H1 (cell line): ENCODE measurements around the gene MYH11. TPM values are rescaled to one million over a fixed set of nuclear protein-coding genes. Genes with fewer than 3 reads are reported as not detected.

Source experiments
- CTCF ChIA-PET: fragments of 300-600 bp; sonication (Branson Sonifier 250); formaldehyde crosslinking; loops from one replicate; lab custom pipeline; 2021; ENCODE audit not compliant: partially characterized antibody; lab: Charles Lee
- POLR2A ChIA-PET: fragments of 300-600 bp; sonication (Branson Sonifier 250); formaldehyde crosslinking; loops from one replicate; lab custom pipeline; 2021; ENCODE audit warnings: inconsistent platforms; ENCODE audit not compliant: partially characterized antibody; lab: Charles Lee
- DNase-seq, 2 experiments: peaks; one replicate each; pipeline versions ENCODE4 v3.0.0 to v3.0.0-alpha.2; 2010 to 2022; ENCODE audit warnings: low spot score in 2 of 2, low read depth in 1 of 2, mixed read lengths in 1 of 2
- FAIRE-seq: peaks from 2 replicates; lab custom pipeline; 2011; peaks lifted over from hg19 to GRCh38; lab: Jason Lieb, UNC
- H2AFZ ChIP-seq: 2 replicates; pipeline ENCODE4 v1.8.1; 2012; ENCODE audit warnings: low read length, inconsistent platforms
- H2AK5ac ChIP-seq: 2 replicates; pipeline ENCODE4 v1.6.1; 2013; ENCODE audit warnings: low read depth, low read length
- H2BK120ac ChIP-seq: replicated peaks from 2 replicates; pipeline ENCODE3; 2013; ENCODE audit warnings: low read depth, low read length, inconsistent platforms
- H2BK12ac ChIP-seq: 2 replicates; pipeline ENCODE4 v1.6.1; 2013; ENCODE audit warnings: low read depth, low read length
- H2BK15ac ChIP-seq: 2 replicates; pipeline ENCODE4 v1.6.1; 2013; ENCODE audit warnings: low read length
- H2BK20ac ChIP-seq: 2 replicates; pipeline ENCODE4 v1.6.1; 2013; ENCODE audit warnings: low read length
- H2BK5ac ChIP-seq: 2 replicates; pipeline ENCODE4 v1.6.1; 2013; ENCODE audit warnings: low read depth, low read length
- H3K14ac ChIP-seq: 2 replicates; pipeline ENCODE4 v1.6.1; 2013; ENCODE audit warnings: inconsistent platforms; ENCODE audit not compliant: insufficient read length
- H3K18ac ChIP-seq: 2 replicates; pipeline ENCODE4 v1.6.1; 2013; ENCODE audit warnings: low read length; ENCODE audit errors: extremely low read depth
- H3K23ac ChIP-seq: 2 replicates; pipeline ENCODE4 v1.6.1; 2013; ENCODE audit warnings: inconsistent platforms; ENCODE audit not compliant: insufficient read length
- H3K23me2 ChIP-seq: 2 replicates; pipeline ENCODE4 v1.6.1; 2013; ENCODE audit warnings: low read depth, low read length
- H3K27ac ChIP-seq: 2 replicates; pipeline ENCODE4 v1.6.1; 2011; ENCODE audit warnings: low read depth, low read length, inconsistent platforms
- H3K27me3 ChIP-seq, 4 experiments: replicated peaks in 1 of 4; 1 replicate in 1 of 4; 2 replicates in 3 of 4; pipeline versions ENCODE4 v1.6.1 to v1.8.1; 2011 to 2013; ENCODE audit warnings: low read length in 3 of 4, mild to moderate bottlenecking in 3 of 4, inconsistent platforms in 2 of 4, mixed read lengths in 2 of 4, moderate library complexity in 1 of 4; ENCODE audit not compliant: control insufficient read depth in 3 of 4, insufficient read depth in 3 of 4; ENCODE audit errors: extremely low read depth in 1 of 4
- H3K36me3 ChIP-seq, 4 experiments: 2 replicates each; pipeline versions ENCODE4 v1.6.1 to v1.8.1; 2011 to 2013; ENCODE audit warnings: mild to moderate bottlenecking in 4 of 4, low read length in 3 of 4, moderate library complexity in 2 of 4, control low read depth in 1 of 4, inconsistent platforms in 1 of 4; ENCODE audit not compliant: insufficient read depth in 4 of 4, control insufficient read depth in 2 of 4
- H3K4ac ChIP-seq: replicated peaks from 2 replicates; pipeline ENCODE3; 2013; ENCODE audit warnings: low read length, low read depth, mixed read lengths, inconsistent platforms; ENCODE audit not compliant: insufficient read length
- H3K4me1 ChIP-seq, 4 experiments: replicated peaks in 1 of 4; 1 replicate in 1 of 4; 2 replicates in 3 of 4; pipeline versions ENCODE4 v1.6.1 to v1.8.1; 2011 to 2013; ENCODE audit warnings: low read length in 3 of 4, inconsistent platforms in 2 of 4, mixed read lengths in 1 of 4; ENCODE audit not compliant: insufficient read depth in 4 of 4, control insufficient read depth in 3 of 4
- H3K4me2 ChIP-seq, 2 experiments: 2 replicates each; pipeline versions ENCODE4 v1.6.1 to v1.8.1; 2011 to 2013; ENCODE audit warnings: low read depth in 2 of 2, low read length in 2 of 2, control low read depth in 1 of 2, inconsistent platforms in 1 of 2, mild to moderate bottlenecking in 1 of 2; ENCODE audit not compliant: insufficient read depth in 1 of 2
- H3K4me3 ChIP-seq, 4 experiments: fragments of 200-600, 300-600 bp in 1 of 4; sonication (generic), shearing (Covaris generic), sonication (Bioruptor Twin) in 1 of 4; 2 replicates each; pipeline versions ENCODE4 v1.5.1 to v1.8.1; 2011 to 2016; ENCODE audit warnings: low read length in 4 of 4, low read depth in 3 of 4, control low read depth in 2 of 4, inconsistent platforms in 2 of 4, mild to moderate bottlenecking in 2 of 4, mixed read lengths in 1 of 4, moderate library complexity in 1 of 4; ENCODE audit not compliant: insufficient read depth in 2 of 4; ENCODE audit errors: extremely low read depth in 1 of 4
- H3K56ac ChIP-seq: replicated peaks from 2 replicates; pipeline ENCODE3; 2013; ENCODE audit warnings: low read depth, mild to moderate bottlenecking, mixed read lengths, low read length, inconsistent platforms; ENCODE audit not compliant: insufficient read length
- H3K79me1 ChIP-seq: 2 replicates; pipeline ENCODE4 v1.6.1; 2013; ENCODE audit warnings: low read depth, low read length, control low read depth
- H3K79me2 ChIP-seq, 2 experiments: 2 replicates each; pipeline versions ENCODE4 v1.6.1 to v1.8.1; 2012 to 2013; ENCODE audit warnings: low read length in 2 of 2, mild to moderate bottlenecking in 2 of 2, inconsistent platforms in 1 of 2; ENCODE audit not compliant: insufficient read depth in 2 of 2, control insufficient read depth in 1 of 2
- H3K9ac ChIP-seq, 4 experiments: replicated peaks in 1 of 4; 1 replicate in 1 of 4; 2 replicates in 3 of 4; pipeline versions ENCODE4 v1.6.1 to v1.8.1; 2011 to 2013; ENCODE audit warnings: low read depth in 3 of 4, low read length in 3 of 4, control low read depth in 2 of 4, mild to moderate bottlenecking in 2 of 4, moderate library complexity in 2 of 4, inconsistent platforms in 1 of 4; ENCODE audit errors: extremely low read depth in 1 of 4
- H3K9me3 ChIP-seq, 2 experiments: 2 replicates each; pipeline versions ENCODE4 v1.6.1 to v1.8.1; 2012 to 2013; ENCODE audit warnings: mild to moderate bottlenecking in 2 of 2, moderate library complexity in 2 of 2, control low read depth in 1 of 2, inconsistent platforms in 1 of 2, low read depth in 1 of 2, low read length in 1 of 2, mixed read lengths in 1 of 2; ENCODE audit not compliant: insufficient read depth in 2 of 2
- H4K20me1 ChIP-seq, 2 experiments: replicated peaks in 1 of 2; 2 replicates each; pipeline versions ENCODE3 to v1.8.1; 2011 to 2013; ENCODE audit warnings: inconsistent platforms in 2 of 2, low read length in 2 of 2, mild to moderate bottlenecking in 1 of 2; ENCODE audit not compliant: insufficient read depth in 2 of 2, control insufficient read depth in 1 of 2
- H4K5ac ChIP-seq: 2 replicates; pipeline ENCODE4 v1.6.1; 2013; ENCODE audit warnings: low read length, low read depth, mixed read lengths, inconsistent platforms; ENCODE audit not compliant: insufficient read length
- H4K8ac ChIP-seq: 2 replicates; pipeline ENCODE4 v1.8.0; 2013; ENCODE audit warnings: mild to moderate bottlenecking, moderate library complexity, low read length, inconsistent platforms; ENCODE audit not compliant: insufficient read depth; ENCODE audit errors: extremely low read depth
- H4K91ac ChIP-seq: replicated peaks from 2 replicates; pipeline ENCODE3; 2013; ENCODE audit warnings: low read length, mixed read lengths, inconsistent platforms; ENCODE audit not compliant: insufficient read length
- BACH1 ChIP-seq: IDR thresholded peaks from 2 replicates; pipeline ENCODE4 v1.6.1; 2012; ENCODE audit warnings: low read length, improper control_type of control experiment
- HDAC6 ChIP-seq: IDR thresholded peaks from one replicate; pipeline ENCODE4 v1.7.1; 2012; ENCODE audit warnings: low read depth, mild to moderate bottlenecking, inconsistent platforms, low read length, moderate library complexity
- JUN ChIP-seq: IDR thresholded peaks from 2 replicates; pipeline ENCODE4 v1.6.1; 2011; ENCODE audit warnings: low read depth, mild to moderate bottlenecking, improper control_type of control experiment, low read length
- KDM4A ChIP-seq: IDR thresholded peaks from one replicate; pipeline ENCODE4 v1.7.1; 2012; ENCODE audit warnings: low read depth, mild to moderate bottlenecking, moderate library complexity, low read length, inconsistent platforms; ENCODE audit not compliant: severe bottlenecking
- KDM5A ChIP-seq: fragments of 200-600 bp; IDR thresholded peaks from 2 replicates; pipeline ENCODE4 v1.7.1; 2012; ENCODE audit warnings: mild to moderate bottlenecking, low read length, inconsistent platforms, mixed read lengths
- NANOG ChIP-seq: IDR thresholded peaks from 2 replicates; pipeline ENCODE4 v1.6.1; 2011; ENCODE audit warnings: low read length, low read depth, mild to moderate bottlenecking, inconsistent platforms; ENCODE audit not compliant: insufficient read depth, poor library complexity, severe bottlenecking
- POLR2A ChIP-seq, 2 experiments: IDR thresholded peaks; 1 replicate in 1 of 2; 2 replicates in 1 of 2; pipeline ENCODE4 v1.6.1; 2011; ENCODE audit warnings: low read depth in 2 of 2, low read length in 2 of 2, mild to moderate bottlenecking in 2 of 2; ENCODE audit errors: control extremely low read depth in 1 of 2
- RNF2 ChIP-seq: fragments of 200-900, 300-1000 bp; sonication (generic); IDR thresholded peaks from 2 replicates; pipeline ENCODE4 v1.7.1; 2016; ENCODE audit warnings: borderline replicate concordance, low read depth, mild to moderate bottlenecking, antibody characterized with exemption, low read length; ENCODE audit not compliant: poor library complexity, severe bottlenecking; ENCODE audit errors: missing control alignments
- RXRA ChIP-seq: IDR thresholded peaks from 2 replicates; pipeline ENCODE4 v1.6.1; 2011; ENCODE audit warnings: low read depth, mild to moderate bottlenecking, low read length, moderate library complexity; ENCODE audit not compliant: insufficient read depth
- SP4 ChIP-seq: IDR thresholded peaks from 2 replicates; pipeline ENCODE4 v1.6.1; 2012; ENCODE audit warnings: low read length, inconsistent platforms
- WGBS, 2 experiments: shearing (Covaris generic) in 1 of 2; methylation state at CpG; one replicate each; pipeline versions ENCODE4 v1.1.6 to v1.1.7; 2013 to 2015; ENCODE audit warnings: low lambda C conversion rate in 2 of 2, mixed read lengths in 2 of 2, inconsistent platforms in 1 of 2, low coverage in 1 of 2, missing lambda C conversion rate in 1 of 2; ENCODE audit not compliant: insufficient replicate concordance in 2 of 2, insufficient coverage in 1 of 2, insufficient read length in 1 of 2; ENCODE audit errors: extremely low coverage in 1 of 2, missing lambda C conversion rate in 1 of 2; 5-methylcytosine and 5-hydroxymethylcytosine counted together
- polyA plus RNA-seq, 7 experiments: library from polyadenylated mRNA; depleted of rRNA in 3 of 7; stranded (reverse) in 5 of 7; unstranded in 2 of 7; fragments of >200 nt in 5 of 7; fragments of 200-250 nt in 2 of 7; gene quantifications; 1 replicate in 5 of 7; 2 replicates in 1 of 7; 4 replicates in 1 of 7; pipeline versions ENCODE4 v1.2.1 to v1.2.3, GENCODE V29; 2011 to 2013; ENCODE audit warnings: missing spikeins in 2 of 7, mixed read lengths in 2 of 7
- total RNA-seq: library from RNA; stranded (reverse); fragmentation: NEBNext Ultra II Directional; extraction: Animal tissue kit (Norgen Biotek cat#: 25700); gene quantifications from 2 replicates; pipeline ENCODE4 v1.2.1, GENCODE V29; 2021
- TF ChIP-seq, protein P1 (sequence below): IDR thresholded peaks from 2 replicates; pipeline ENCODE4 v1.6.1; 2012; ENCODE audit warnings: inconsistent platforms
- TF ChIP-seq, protein P2 (sequence below): IDR thresholded peaks from 2 replicates; pipeline ENCODE4 v1.6.1; 2011; ENCODE audit warnings: low read depth, mild to moderate bottlenecking, low read length; ENCODE audit not compliant: insufficient read depth

Gene MYH11
- total and polyA plus RNA-seq, 2 of the 8 experiments (the other 6 are each of a cell fraction or from before 2014, with no cell fraction given): 0.11 to 0.78 TPM

DNA sequence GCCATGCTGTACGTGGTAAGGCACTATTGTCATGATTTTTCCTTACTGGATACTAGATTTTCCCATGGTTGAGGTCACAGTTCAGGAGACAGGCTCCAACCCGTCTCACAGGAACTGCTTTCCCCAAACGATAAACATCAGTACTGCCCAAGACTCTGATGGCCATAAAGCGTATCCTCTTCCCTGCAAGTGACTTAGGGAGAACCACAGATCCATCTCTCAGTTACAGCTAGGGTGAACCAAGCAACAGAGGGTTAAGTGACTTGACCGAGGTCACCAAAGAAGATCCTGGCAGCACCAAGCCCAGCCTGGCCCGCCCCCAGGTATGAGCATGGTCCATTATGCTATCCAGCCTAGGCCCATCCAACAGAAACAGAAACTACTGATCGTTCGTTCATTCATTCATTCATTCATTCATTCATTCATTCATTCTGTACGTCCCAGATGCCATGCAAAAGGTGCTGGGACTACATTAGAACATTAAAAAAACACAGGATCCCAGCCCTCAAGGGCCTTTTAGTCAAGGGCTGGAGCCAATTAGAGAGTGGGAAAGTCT is 31.0 kb downstream of the MYH11 start:
- H3K36me3 ChIP-seq: no peaks in the 10 kb centered on the region
- no peaks in the 10 kb centered on the region for H3K79me2 ChIP-seq
- WGBS, 2 experiments: 89% methylated on average over 9 of the region's 9 CpGs; no CpG with 5 or more reads in 1 of the 2 experiments
- H3K9me3 ChIP-seq: no peaks in the 10 kb centered on the region
- no peaks in the 10 kb centered on the region for H3K23me2 ChIP-seq
- H3K4me2 ChIP-seq: no peak overlapping the region
- H2BK120ac ChIP-seq: no peak overlapping the region
- no peak overlapping the region for H2AK5ac ChIP-seq
- H2BK20ac ChIP-seq: no peak overlapping the region
- no peaks in the 10 kb centered on the region for H3K27me3 ChIP-seq
- no peak overlapping the region for H3K14ac ChIP-seq
- H4K91ac ChIP-seq: no peak overlapping the region
- H3K4ac ChIP-seq: no peak overlapping the region
- no peak overlapping the region for H4K8ac ChIP-seq
- CTCF ChIA-PET: interaction anchor here (0.6 to 2.7 kb wide), 7 partner anchors 18 to 70 kb away, joined by 3 to 9 read pairs (median 4); no protein-coding TSS in a partner anchor
- H3K79me1 ChIP-seq: no peaks in the 10 kb centered on the region
- no peak overlapping the region; the same call in 1 of the 2 replicates for H2AFZ ChIP-seq
- H3K9ac ChIP-seq: no peak overlapping the region
- POLR2A ChIA-PET: interaction anchor here (0.8 kb wide), 1 partner anchor 19 kb away, joined by 4 read pairs; no protein-coding TSS in a partner anchor
- H3K4me1 ChIP-seq: no peaks in the 10 kb centered on the region
- H3K56ac ChIP-seq: no peak overlapping the region
- H3K27ac ChIP-seq: no peak overlapping the region
- H4K20me1 ChIP-seq: no peaks in the 10 kb centered on the region
- H2BK12ac ChIP-seq: no peak overlapping the region
- H2BK5ac ChIP-seq: no peak overlapping the region
- no peak overlapping the region for H2BK15ac ChIP-seq
- no peak overlapping the region for H3K4me3 ChIP-seq
- no peak overlapping the region for H4K5ac ChIP-seq
- H3K18ac ChIP-seq: no peak overlapping the region
- FAIRE-seq: no peak
- no peak for DNase-seq
- no peak overlapping the region for H3K23ac ChIP-seq
- TF ChIP-seq RXRA: no peak
- no peak for TF ChIP-seq RNF2
- TF ChIP-seq HDAC6: no peak
- no peak for TF ChIP-seq KDM5A
- TF ChIP-seq, protein P1, sequence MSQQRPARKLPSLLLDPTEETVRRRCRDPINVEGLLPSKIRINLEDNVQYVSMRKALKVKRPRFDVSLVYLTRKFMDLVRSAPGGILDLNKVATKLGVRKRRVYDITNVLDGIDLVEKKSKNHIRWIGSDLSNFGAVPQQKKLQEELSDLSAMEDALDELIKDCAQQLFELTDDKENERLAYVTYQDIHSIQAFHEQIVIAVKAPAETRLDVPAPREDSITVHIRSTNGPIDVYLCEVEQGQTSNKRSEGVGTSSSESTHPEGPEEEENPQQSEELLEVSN: no peak
- TF ChIP-seq KDM4A: no peak
- TF ChIP-seq POLR2A (IDR thresholded peaks at IDR 0.05; ENCODE audit: control extremely low read depth in 1 of 2, low read depth in 2 of 2, low read length in 2 of 2): no peak
- no peak for TF ChIP-seq NANOG
- TF ChIP-seq SP4: no peak
- TF ChIP-seq BACH1: no peak
- TF ChIP-seq, protein P2, sequence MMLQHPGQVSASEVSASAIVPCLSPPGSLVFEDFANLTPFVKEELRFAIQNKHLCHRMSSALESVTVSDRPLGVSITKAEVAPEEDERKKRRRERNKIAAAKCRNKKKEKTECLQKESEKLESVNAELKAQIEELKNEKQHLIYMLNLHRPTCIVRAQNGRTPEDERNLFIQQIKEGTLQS: no peak
- no peak for TF ChIP-seq JUN
